Activated CD8-positive, alpha-beta memory T cell treated with anti-CD3 and anti-CD28 coated beads, Interleukin-2, amount 50 U/mL, for 48 hours (primary cell): ENCODE results near the gene SDK1.

Source experiments
- DNase-seq: peaks from one replicate; pipeline ENCODE4 v3.0.0-alpha.2; 2020

SDK1 gene

DNA sequence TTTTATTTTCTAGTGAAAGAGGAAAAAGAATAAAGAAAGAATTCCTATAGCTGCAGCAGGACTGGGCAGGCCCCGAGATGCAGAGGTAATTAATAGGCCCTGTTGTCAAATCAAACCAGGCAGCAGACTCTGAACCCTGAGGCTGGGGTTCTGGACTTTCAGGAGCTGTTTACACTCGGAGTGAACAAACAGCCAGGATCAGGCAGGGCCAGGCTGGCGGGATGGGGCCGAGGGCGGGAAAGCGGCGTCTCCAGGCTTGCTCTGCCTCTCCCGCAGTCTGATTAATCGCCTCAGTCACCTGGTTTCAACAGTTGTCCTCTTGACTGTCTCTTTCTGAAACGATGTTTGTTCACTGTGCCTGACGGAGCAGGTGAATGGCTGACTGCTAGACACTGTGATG, 705.6 kb downstream of the SDK1 start:
- no peak for DNase-seq

GRCh38 chr7:4009211-4010060, 708.4 kb downstream of the SDK1 start:
- DNase-seq, result no peak

DNA sequence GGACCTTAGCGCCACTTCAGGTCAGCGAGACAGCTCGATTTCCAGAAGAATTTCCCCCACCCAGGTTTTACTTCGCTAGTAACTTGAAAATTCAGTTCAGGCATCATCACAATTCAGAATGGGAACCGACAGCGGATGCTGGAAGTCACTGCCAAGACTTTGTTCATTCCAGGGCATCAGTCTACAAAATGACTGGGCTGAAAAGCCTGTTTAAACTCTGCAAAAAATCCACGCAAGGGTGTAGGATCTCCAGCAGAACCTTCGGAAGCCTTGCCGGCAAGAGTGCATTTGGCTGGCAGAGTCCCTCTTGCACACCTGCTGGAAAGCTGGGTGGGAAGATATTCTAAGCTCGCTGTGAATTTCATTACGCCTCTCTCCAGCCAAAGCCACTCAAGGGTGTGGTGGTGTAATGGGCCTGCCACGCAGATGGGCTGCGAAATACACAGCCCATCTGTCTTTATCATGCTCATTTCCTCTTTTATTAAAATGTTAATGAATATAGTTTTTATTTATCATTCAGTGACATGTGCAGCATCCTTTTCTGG, 709.1 kb downstream of the SDK1 start:
- DNase-seq, result no peak

- DNase-seq, result no peak
Observed at GRCh38 chr7:4010923-4011656, 710.0 kb downstream of the SDK1 start.

- no peak for DNase-seq
Observed at GRCh38 chr7:4013793-4014192, 712.7 kb downstream of the SDK1 start.

- no peak for DNase-seq
Observed at GRCh38 chr7:4014346-4015050, 713.4 kb downstream of the SDK1 start.

- no peak for DNase-seq
Observed at GRCh38 chr7:4015371-4015770, 714.3 kb downstream of the SDK1 start.

DNA sequence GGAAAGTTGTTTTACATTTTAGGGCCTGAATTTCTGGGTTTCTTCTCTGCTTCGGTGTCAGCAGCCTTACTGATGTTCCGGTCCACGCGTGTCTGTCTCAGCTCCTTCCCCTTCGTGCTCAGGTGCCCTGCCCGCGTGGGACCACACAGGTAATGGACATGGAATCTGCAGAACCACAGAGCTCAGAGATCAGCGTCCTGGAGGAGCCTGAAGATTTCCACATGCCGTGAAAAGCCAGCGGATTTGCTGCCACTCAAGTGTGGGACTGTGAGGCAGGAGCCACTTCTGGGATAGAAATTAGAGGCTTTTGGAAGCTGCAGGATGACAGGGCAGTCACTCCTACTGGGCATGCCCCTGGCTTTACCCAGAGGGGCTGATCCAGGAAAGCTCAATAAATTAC, 714.9 kb downstream of the SDK1 start:
- no peak for DNase-seq

DNA sequence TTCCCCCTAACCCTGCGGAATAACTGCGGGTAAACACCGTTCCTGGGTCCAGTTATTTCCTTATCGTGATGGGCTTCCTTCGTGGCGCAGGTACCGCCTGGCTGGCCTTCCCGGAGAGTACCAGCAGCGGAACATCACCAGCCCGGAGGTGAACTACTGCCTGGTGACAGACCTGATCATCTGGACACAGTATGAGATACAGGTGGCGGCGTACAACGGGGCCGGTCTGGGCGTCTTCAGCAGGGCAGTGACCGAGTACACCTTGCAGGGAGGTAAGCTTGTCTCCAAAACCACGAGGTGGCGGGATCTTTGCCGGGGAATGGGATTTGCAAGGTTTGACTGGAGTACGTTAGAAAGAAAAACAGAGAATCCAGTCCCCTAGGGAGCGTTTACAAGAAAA, 716.0 kb downstream of the SDK1 start:
- no peak for DNase-seq

DNA sequence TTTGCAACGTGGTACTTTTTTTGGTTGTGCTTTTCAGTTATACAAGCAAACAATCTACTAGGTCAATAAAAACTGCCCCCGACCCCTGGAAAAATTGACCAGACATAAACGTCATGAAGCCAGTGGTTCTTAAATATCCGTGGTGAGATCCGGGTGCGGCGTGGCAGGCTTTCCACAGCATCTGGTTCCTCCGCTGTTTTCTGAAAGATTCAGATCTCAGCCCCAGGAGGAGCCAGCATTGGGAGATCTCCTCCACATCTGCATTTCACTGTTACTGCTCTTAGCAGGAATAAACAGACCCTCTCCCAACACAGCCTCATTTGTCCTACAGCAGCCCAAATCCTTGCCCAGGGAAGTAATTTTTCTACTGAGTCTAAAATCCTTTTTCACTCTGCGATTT, 716.7 kb downstream of the SDK1 start:
- no peak for DNase-seq

GRCh38 chr7:4018601-4019316, 717.7 kb downstream of the SDK1 start:
- DNase-seq, result no peak

- DNase-seq, result no peak
Observed at GRCh38 chr7:4020086-4020485, 719.0 kb downstream of the SDK1 start.

DNA sequence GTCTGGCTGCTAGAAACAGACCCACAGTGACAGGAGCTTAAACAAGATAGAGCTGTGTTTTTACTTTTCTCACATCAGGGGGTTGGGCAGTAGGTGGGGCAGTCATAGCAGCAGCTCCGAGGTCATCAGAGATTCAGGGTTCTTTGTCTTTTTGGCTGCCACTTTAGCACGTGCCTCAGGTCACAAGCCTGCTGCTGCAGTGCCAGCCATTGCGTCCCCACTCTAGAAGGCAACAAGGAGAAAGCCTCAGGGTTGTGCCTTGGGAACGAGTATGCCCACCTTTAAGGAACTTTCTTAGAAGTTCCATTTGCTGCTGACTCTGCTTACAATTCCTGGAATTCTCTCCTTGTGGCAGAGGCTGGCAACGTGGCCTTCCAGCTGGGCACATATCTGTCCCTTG, 720.4 kb downstream of the SDK1 start:
- no peak for DNase-seq

DNA sequence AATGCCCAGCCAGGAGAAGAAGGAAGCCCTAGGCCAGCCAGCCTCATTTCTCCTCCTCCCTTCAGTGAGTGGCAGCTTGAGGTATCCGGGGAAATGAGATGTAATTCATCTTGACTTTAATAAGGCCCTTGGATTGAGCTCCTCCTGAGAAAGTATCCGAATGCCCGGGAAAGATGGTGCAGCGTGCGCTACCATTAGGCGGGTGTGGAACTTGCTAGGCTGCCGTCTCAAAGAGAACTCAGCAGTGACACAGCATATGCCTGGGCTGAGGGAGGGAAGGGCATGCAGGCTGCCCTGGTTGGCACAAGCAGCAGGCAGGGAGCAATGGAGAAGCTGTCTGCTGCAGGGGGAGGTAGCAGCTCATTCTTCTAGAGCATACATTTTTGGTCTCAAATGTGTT, 721.2 kb downstream of the SDK1 start:
- no peak for DNase-seq

DNA sequence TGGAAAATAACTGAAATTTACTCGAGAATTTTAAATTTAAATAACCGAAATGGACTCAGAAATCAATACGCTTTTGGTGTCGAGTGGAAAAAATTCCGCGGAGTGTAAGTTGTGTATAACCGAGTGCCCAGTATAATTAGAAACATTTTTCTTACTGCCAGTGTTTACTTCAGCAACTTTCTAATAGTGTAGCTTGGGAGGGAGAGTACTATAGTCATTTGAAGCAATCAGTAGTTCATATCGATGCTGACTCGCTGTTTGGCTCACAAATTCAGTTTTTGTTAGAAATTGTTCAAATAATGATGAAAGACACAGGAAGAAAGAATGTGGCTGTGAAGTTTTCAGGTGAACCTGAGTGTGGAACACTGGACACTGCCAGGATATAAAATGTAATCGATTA, 722.5 kb downstream of the SDK1 start:
- no peak for DNase-seq

- DNase-seq, result no peak
Observed at GRCh38 chr7:4024133-4024532, 723.1 kb downstream of the SDK1 start.

- DNase-seq, result no peak
Observed at GRCh38 chr7:4024806-4025205, 723.8 kb downstream of the SDK1 start.

GRCh38 chr7:4025210-4025609, 724.2 kb downstream of the SDK1 start:
- no peak for DNase-seq

- DNase-seq, result no peak
Observed at GRCh38 chr7:4025694-4026615, 724.9 kb downstream of the SDK1 start.

- no peak for DNase-seq
Observed at GRCh38 chr7:4026941-4027486, 726.0 kb downstream of the SDK1 start.

DNA sequence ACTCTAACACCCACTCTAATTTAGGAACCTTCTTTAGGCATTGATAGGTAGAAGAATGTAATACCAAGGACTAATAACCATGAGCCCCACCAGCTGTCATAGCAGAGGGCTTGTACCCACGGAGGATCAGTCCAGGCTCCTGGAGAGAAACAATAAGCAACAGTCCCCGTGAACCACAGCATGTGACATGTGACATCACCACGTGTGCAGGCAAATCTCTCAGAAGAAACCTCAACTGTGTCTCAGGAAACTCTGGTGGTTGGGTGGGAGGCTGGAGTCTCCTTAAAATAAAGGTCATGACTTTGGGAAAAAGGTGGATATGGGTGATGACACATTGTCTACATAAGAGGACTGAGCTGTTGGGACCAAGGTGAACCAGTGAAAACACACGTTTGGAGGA, 727.2 kb downstream of the SDK1 start:
- DNase-seq, result no peak
